GM12878 (cell line): ENCODE data around the gene TRIM46. TPM values are rescaled to one million over a fixed set of nuclear protein-coding genes. Genes with fewer than 3 reads are reported as not detected.

ENCODE experiments used
- ATAC-seq: fragments of 200-7000 bp; cut with Tn5 transposase; 3 replicates; pipeline ENCODE4 v1.9.1; 2020; ENCODE audit warnings: mild to moderate bottlenecking, moderate library complexity
- BruUV-seq: library from RNA; stranded (reverse); fragments of 400-500 nt; replicated peaks from 2 replicates; lab custom pipeline; 2021; lab: Mats Ljungman, UMichigan
- CTCF ChIA-PET: fragments of 300-600 bp; sonication (Branson Sonifier 250); formaldehyde crosslinking; extraction: SDS; loops from one replicate; lab custom pipeline; 2021; ENCODE audit warnings: inconsistent platforms; lab: Yijun Ruan, JAX
- POLR2A ChIA-PET: fragments of 350-600 bp; formaldehyde crosslinking; extraction: SDS; loops from one replicate; lab custom pipeline; 2021; ENCODE audit warnings: inconsistent platforms; lab: Charles Lee
- RAD21 ChIA-PET: fragments of 300-600 bp; sonication (Branson Sonifier 250); formaldehyde crosslinking; loops from one replicate; lab custom pipeline; 2023; ENCODE audit warnings: antibody characterized with exemption; ENCODE audit not compliant: unreplicated experiment; lab: Charles Lee
- SMC1A ChIA-PET: fragments of 300-600 bp; sonication (Branson Sonifier 250); formaldehyde crosslinking; loops from one replicate; lab custom pipeline; 2023; ENCODE audit not compliant: unreplicated experiment, uncharacterized antibody; lab: Charles Lee
- DNase-seq: peaks from one replicate; pipeline ENCODE4 v3.0.0-alpha.2; 2011; ENCODE audit warnings: low read depth, low spot score
- FAIRE-seq: peaks from 3 replicates; lab custom pipeline; 2011; peaks lifted over from hg19 to GRCh38; lab: Jason Lieb, UNC
- H2AFZ ChIP-seq: 2 replicates; pipeline ENCODE4 v1.6.0; 2011; ENCODE audit warnings: low read depth, low read length, control low read depth; ENCODE audit not compliant: control insufficient read depth
- H3K27ac ChIP-seq: 2 replicates; pipeline ENCODE4 v1.5.1; 2011; ENCODE audit warnings: control low read depth; ENCODE audit not compliant: control insufficient read depth, insufficient read depth
- H3K27me3 ChIP-seq, 2 experiments: replicated peaks in 1 of 2; 2 replicates each; pipeline versions ENCODE4 v1.6.0 to v1.6.1; 2011; ENCODE audit warnings: low read length in 1 of 2; ENCODE audit not compliant: control insufficient read depth in 2 of 2, insufficient read depth in 2 of 2
- H3K36me3 ChIP-seq, 2 experiments: 2 replicates each; pipeline ENCODE4 v1.5.1; 2011; ENCODE audit warnings: low read length in 1 of 2; ENCODE audit not compliant: control insufficient read depth in 2 of 2, insufficient read depth in 2 of 2
- H3K4me1 ChIP-seq: 2 replicates; pipeline ENCODE4 v1.6.1; 2011; ENCODE audit warnings: mild to moderate bottlenecking, low read length, moderate library complexity, mixed read lengths; ENCODE audit not compliant: control insufficient read depth, insufficient read depth
- H3K4me2 ChIP-seq: 2 replicates; pipeline ENCODE4 v1.6.0; 2011; ENCODE audit warnings: control low read depth; ENCODE audit not compliant: control insufficient read depth, insufficient read depth
- H3K4me3 ChIP-seq: fragments of 200-600 bp; sonication (generic); 2 replicates; pipeline ENCODE4 v1.5.1; 2016
- H3K79me2 ChIP-seq: 2 replicates; pipeline ENCODE4 v1.6.0; 2011; ENCODE audit warnings: low read length; ENCODE audit not compliant: control insufficient read depth, insufficient read depth
- H3K9ac ChIP-seq: 2 replicates; pipeline ENCODE4 v1.8.0; 2011; ENCODE audit warnings: low read length, control low read depth, mixed read lengths; ENCODE audit not compliant: control insufficient read depth, insufficient read depth
- H3K9me3 ChIP-seq: replicated peaks from 3 replicates; pipeline ENCODE4 v1.5.1; 2011; ENCODE audit warnings: mild to moderate bottlenecking, low read length; ENCODE audit not compliant: control insufficient read depth, insufficient read depth
- H4K20me1 ChIP-seq: 2 replicates; pipeline ENCODE4 v1.6.0; 2011; ENCODE audit not compliant: control insufficient read depth, insufficient read depth
- ATF7 ChIP-seq: fragments of 450-650 bp; IDR thresholded peaks from 2 replicates; pipeline ENCODE4 v1.6.1; 2016; ENCODE audit warnings: low read depth, mild to moderate bottlenecking
- IKZF2 ChIP-seq, 2 experiments: fragments of 450-650 bp; IDR thresholded peaks; 2 replicates each; pipeline ENCODE4 v1.6.1; 2017; ENCODE audit warnings: mild to moderate bottlenecking in 2 of 2, moderate library complexity in 2 of 2
- WGBS: methylation state at CpG from one replicate; pipeline ENCODE4 v1.1.6; 2016; ENCODE audit warnings: low lambda C conversion rate; ENCODE audit not compliant: insufficient replicate concordance, insufficient coverage; ENCODE audit errors: missing lambda C conversion rate; 5-methylcytosine and 5-hydroxymethylcytosine counted together
- in situ Hi-C: fragments of 300-500 bp; cut with MboI; formaldehyde crosslinking; loops from 9 replicates; pipeline ENCODE4 v1.14.3; 2018; ENCODE audit warnings: mixed read lengths
- intact Hi-C: fragments of 100-400 bp; cut with micrococcal nuclease; formaldehyde crosslinking; loops from one replicate; pipeline ENCODE4 v1.14.2; 2022; ENCODE audit not compliant: unreplicated experiment
- polyA plus RNA-seq, 11 experiments: library from polyadenylated mRNA; depleted of rRNA in 4 of 11; unstranded in 6 of 11; stranded (reverse) in 5 of 11; fragments of >200 nt; fragmentation: Nextera tagmentation in 4 of 11; fragmentation: Illumina TruSeq in 1 of 11; extraction: Ambion mirVana in 4 of 11; extraction: Trizol in 1 of 11; gene quantifications; 1 replicate in 1 of 11; 2 replicates in 10 of 11; pipeline versions ENCODE4 v1.2.1 to v1.2.3, GENCODE V29; 2011 to 2016; ENCODE audit warnings: inconsistent platforms in 2 of 11, missing spikeins in 2 of 11, low read depth in 1 of 11
- total RNA-seq, 4 experiments: library from RNA; depleted of rRNA in 3 of 4; stranded (reverse); fragments of >200 nt in 3 of 4; fragmentation: Illumina TruSeq in 1 of 4; extraction: Trizol in 1 of 4; gene quantifications; 2 replicates each; pipeline versions ENCODE4 v1.2.1 to v1.2.3, GENCODE V29; 2013 to 2021
- TF ChIP-seq, protein P1 (sequence below): fragments of 450-650 bp; IDR thresholded peaks from 2 replicates; pipeline ENCODE4 v1.6.1; 2016; ENCODE audit warnings: mild to moderate bottlenecking
- TF ChIP-seq, protein P2 (sequence below): IDR thresholded peaks from 2 replicates; pipeline ENCODE4 v1.6.1; 2011; ENCODE audit warnings: low read depth, mild to moderate bottlenecking, low read length, moderate library complexity, borderline replicate concordance; ENCODE audit errors: extremely low read depth
- TF ChIP-seq, protein P3 (sequence below): fragments of 450-650 bp; IDR thresholded peaks from 2 replicates; pipeline ENCODE4 v1.6.1; 2016; ENCODE audit warnings: mild to moderate bottlenecking, moderate library complexity, borderline replicate concordance
- TF ChIP-seq, protein P4 (sequence below): fragments of 450-650 bp; conservative IDR thresholded peaks from 2 replicates; pipeline ENCODE4 v1.6.1; 2017; ENCODE audit warnings: mild to moderate bottlenecking, moderate library complexity

Gene TRIM46
- total and polyA plus RNA-seq, 10 of the 15 experiments (the other 5 are each of a cell fraction or from before 2014, with no cell fraction given), result 0.08 to 3.1 (median 0.97) TPM

DNA sequence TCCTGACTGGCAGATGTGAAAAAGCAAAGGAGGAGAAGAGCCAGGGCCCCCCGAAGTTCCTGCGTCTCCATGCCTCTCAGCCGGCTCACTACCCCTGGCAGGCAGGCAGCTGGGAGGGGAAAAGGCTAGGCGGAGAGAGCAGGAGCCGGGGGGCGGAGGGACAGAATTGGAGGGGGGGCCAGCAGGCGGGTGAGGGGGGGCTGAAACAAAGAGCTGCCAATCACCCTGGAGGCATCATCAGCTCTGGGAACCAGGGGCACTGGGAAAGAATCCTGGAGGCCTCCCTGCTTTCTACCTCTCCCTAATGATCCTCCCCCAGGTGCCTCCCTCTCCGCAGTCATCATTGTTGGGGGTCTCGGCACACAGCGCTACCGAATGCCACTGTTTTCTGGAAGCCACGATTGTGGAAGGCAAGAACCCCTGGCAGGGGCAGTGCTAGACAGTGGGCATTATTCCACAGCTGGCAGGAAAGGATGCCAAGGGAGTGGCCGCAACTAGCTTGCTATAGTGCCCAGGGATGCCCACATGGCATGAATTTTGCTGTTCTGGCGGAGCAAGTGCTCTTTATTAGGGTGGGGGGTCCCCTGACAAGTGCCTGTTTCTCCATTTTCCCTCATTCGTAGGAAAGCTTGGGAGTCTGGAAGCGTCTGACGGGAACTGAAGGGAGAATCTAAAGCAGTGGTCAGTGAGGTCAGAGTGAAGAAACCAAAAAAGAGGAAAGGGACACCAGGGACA, 34.3 kb downstream of the TRIM46 start, which contains the start of gene THBS3:
THBS3 (minus strand) TSS at position 92 of the 735 bp plus-strand sequence; CDS start at position 71, 21 bp downstream.
- in situ Hi-C loops (no loop called here), intact Hi-C loops (loop anchor here (1.0 to 5.0 kb wide), 4 partner anchors 18 to 384 kb away; a partner anchor contains a TSS)
- no peaks in the 10 kb centered on the region for H3K9me3 ChIP-seq
- peak within 1 kb of the TSS; percentile 81 for H3K27ac ChIP-seq
- no peaks in the 10 kb centered on the region for H4K20me1 ChIP-seq
- FAIRE-seq (peak; percentile 49), ATAC-seq (no peak), DNase-seq (no peak)
- H3K4me3 ChIP-seq, result peak within 1 kb of the TSS; percentile 98
- H3K4me2 ChIP-seq, result peak within 1 kb of the TSS; percentile 96
- H2AFZ ChIP-seq, result peak within 1 kb of the TSS; percentile 92
- no peaks in the 10 kb centered on the region; a peak in 2 of 4 replicates for H3K36me3 ChIP-seq
- WGBS, result 50% methylated on average over 13 of the region's 17 CpGs
- ChIA-PET CTCF (interaction anchor here (1.1 to 5.7 kb wide), 11 partner anchors 15 to 54 kb away, joined by 3 to 154 read pairs (median 10); partner anchors contain the start of genes KRTCAP2 and SCAMP3), SMC1A (interaction anchor here (1.1 to 4.0 kb wide), 5 partner anchors 14 to 43 kb away, joined by 4 to 89 read pairs (median 9); no protein-coding TSS in a partner anchor), RAD21 (interaction anchor here (1.7 to 4.0 kb wide), 5 partner anchors 14 to 116 kb away, joined by 6 to 85 read pairs (median 16); no protein-coding TSS in a partner anchor), POLR2A (interaction anchor here (1.1 to 5.1 kb wide), 5 partner anchors 14 to 115 kb away, joined by 5 to 84 read pairs (median 7); partner anchors contain the start of gene FDPS)
- H3K79me2 ChIP-seq, result peaks cover 10% of the 10 kb centered on the region
- BruUV-seq, result TSS peak; percentile 82
- H3K4me1 ChIP-seq, result peaks cover 19% of the 10 kb centered on the region
- peak within 1 kb of the TSS; percentile 90 for H3K9ac ChIP-seq
- TF ChIP-seq, protein P1, sequence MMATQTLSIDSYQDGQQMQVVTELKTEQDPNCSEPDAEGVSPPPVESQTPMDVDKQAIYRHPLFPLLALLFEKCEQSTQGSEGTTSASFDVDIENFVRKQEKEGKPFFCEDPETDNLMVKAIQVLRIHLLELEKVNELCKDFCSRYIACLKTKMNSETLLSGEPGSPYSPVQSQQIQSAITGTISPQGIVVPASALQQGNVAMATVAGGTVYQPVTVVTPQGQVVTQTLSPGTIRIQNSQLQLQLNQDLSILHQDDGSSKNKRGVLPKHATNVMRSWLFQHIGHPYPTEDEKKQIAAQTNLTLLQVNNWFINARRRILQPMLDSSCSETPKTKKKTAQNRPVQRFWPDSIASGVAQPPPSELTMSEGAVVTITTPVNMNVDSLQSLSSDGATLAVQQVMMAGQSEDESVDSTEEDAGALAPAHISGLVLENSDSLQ, result 0 out of 2 replicates have a peak, but pooled peaks have one; percentile 17
- TF ChIP-seq, protein P2, sequence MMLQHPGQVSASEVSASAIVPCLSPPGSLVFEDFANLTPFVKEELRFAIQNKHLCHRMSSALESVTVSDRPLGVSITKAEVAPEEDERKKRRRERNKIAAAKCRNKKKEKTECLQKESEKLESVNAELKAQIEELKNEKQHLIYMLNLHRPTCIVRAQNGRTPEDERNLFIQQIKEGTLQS, result no peak
- TF ChIP-seq, protein P3, sequence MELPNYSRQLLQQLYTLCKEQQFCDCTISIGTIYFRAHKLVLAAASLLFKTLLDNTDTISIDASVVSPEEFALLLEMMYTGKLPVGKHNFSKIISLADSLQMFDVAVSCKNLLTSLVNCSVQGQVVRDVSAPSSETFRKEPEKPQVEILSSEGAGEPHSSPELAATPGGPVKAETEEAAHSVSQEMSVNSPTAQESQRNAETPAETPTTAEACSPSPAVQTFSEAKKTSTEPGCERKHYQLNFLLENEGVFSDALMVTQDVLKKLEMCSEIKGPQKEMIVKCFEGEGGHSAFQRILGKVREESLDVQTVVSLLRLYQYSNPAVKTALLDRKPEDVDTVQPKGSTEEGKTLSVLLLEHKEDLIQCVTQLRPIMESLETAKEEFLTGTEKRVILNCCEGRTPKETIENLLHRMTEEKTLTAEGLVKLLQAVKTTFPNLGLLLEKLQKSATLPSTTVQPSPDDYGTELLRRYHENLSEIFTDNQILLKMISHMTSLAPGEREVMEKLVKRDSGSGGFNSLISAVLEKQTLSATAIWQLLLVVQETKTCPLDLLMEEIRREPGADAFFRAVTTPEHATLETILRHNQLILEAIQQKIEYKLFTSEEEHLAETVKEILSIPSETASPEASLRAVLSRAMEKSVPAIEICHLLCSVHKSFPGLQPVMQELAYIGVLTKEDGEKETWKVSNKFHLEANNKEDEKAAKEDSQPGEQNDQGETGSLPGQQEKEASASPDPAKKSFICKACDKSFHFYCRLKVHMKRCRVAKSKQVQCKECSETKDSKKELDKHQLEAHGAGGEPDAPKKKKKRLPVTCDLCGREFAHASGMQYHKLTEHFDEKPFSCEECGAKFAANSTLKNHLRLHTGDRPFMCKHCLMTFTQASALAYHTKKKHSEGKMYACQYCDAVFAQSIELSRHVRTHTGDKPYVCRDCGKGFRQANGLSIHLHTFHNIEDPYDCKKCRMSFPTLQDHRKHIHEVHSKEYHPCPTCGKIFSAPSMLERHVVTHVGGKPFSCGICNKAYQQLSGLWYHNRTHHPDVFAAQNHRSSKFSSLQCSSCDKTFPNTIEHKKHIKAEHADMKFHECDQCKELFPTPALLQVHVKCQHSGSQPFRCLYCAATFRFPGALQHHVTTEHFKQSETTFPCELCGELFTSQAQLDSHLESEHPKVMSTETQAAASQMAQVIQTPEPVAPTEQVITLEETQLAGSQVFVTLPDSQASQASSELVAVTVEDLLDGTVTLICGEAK, result peak; percentile 34; the same call in 1 of the 2 replicates
- TF ChIP-seq ATF7, result no peak
- no peak for TF ChIP-seq IKZF2 (IDR thresholded peaks at IDR 0.05)
- TF ChIP-seq, protein P4, sequence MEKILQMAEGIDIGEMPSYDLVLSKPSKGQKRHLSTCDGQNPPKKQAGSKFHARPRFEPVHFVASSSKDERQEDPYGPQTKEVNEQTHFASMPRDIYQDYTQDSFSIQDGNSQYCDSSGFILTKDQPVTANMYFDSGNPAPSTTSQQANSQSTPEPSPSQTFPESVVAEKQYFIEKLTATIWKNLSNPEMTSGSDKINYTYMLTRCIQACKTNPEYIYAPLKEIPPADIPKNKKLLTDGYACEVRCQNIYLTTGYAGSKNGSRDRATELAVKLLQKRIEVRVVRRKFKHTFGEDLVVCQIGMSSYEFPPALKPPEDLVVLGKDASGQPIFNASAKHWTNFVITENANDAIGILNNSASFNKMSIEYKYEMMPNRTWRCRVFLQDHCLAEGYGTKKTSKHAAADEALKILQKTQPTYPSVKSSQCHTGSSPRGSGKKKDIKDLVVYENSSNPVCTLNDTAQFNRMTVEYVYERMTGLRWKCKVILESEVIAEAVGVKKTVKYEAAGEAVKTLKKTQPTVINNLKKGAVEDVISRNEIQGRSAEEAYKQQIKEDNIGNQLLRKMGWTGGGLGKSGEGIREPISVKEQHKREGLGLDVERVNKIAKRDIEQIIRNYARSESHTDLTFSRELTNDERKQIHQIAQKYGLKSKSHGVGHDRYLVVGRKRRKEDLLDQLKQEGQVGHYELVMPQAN, result no peak
- no peaks in the 10 kb centered on the region for H3K27me3 ChIP-seq
